HCT116 (cell line): ENCODE results near the gene AVPR1B. TPM values are rescaled to one million over a fixed set of nuclear protein-coding genes. Genes with fewer than 3 reads are reported as not detected.

Experiments
- ATAC-seq: fragments of 200-7000 bp; cut with Tn5 transposase; 2 replicates; pipeline ENCODE4 v1.9.1; 2020; ENCODE audit warnings: mild to moderate bottlenecking, moderate library complexity
- BruUV-seq: library from RNA; stranded (reverse); fragments of 400-500 nt; replicated peaks from 2 replicates; lab custom pipeline; 2021; lab: Mats Ljungman, UMichigan
- CTCF ChIA-PET: fragments of 300-600 bp; sonication (Branson Sonifier 250); formaldehyde crosslinking; loops from one replicate; lab custom pipeline; 2021; ENCODE audit warnings: antibody characterized with exemption; lab: Charles Lee
- POLR2A ChIA-PET: fragments of 300-600, 350-600 bp; sonication (Branson Sonifier 250); formaldehyde crosslinking; loops from one replicate; lab custom pipeline; 2021; ENCODE audit warnings: antibody characterized with exemption; lab: Charles Lee
- RAD21 ChIA-PET, 2 experiments: fragments of 300-600 bp; sonication (Branson Sonifier 250); formaldehyde crosslinking; loops; one replicate each; lab custom pipeline; 2023; ENCODE audit warnings: low total read pairs in 2 of 2; ENCODE audit not compliant: uncharacterized antibody in 2 of 2, unreplicated experiment in 2 of 2, low non-redundant PET in 1 of 2; lab: Charles Lee
- DNase-seq: peaks from one replicate; pipeline ENCODE4 v3.0.0-alpha.2; 2010; ENCODE audit warnings: low read depth, low spot score
- H2AFZ ChIP-seq: fragments of 200-600 bp; shearing (Covaris generic), sonication (generic); 2 replicates; pipeline ENCODE4 v1.6.1; 2017; ENCODE audit warnings: low read depth, mixed run types, mixed read lengths, antibody characterized with exemption, low read length; ENCODE audit not compliant: poor library complexity, severe bottlenecking
- H3K27ac ChIP-seq: 2 replicates; pipeline ENCODE4 v1.5.1; 2012; ENCODE audit warnings: low read depth, low read length
- H3K27me3 ChIP-seq: fragments of 200-600 bp; sonication (generic); 2 replicates; pipeline ENCODE4 v1.6.1; 2016; ENCODE audit warnings: mixed run types, low read length, mixed read lengths; ENCODE audit not compliant: insufficient read depth
- H3K36me3 ChIP-seq, 2 experiments: fragments of 200-500 bp in 1 of 2; fragments of 200-600 bp in 1 of 2; sonication (Bioruptor generic) in 1 of 2; sonication (generic) in 1 of 2; 2 replicates each; pipeline versions ENCODE4 v1.5.1 to v1.6.1; 2014 to 2016; ENCODE audit warnings: low read length in 2 of 2, inconsistent platforms in 1 of 2, mixed read lengths in 1 of 2, mixed run types in 1 of 2; ENCODE audit not compliant: insufficient read depth in 2 of 2, control insufficient read depth in 1 of 2
- H3K4me1 ChIP-seq, 2 experiments: fragments of 200-600 bp in 1 of 2; sonication (generic) in 1 of 2; 2 replicates each; pipeline versions ENCODE4 v1.5.1 to v1.6.1; 2012 to 2017; ENCODE audit warnings: low read length in 2 of 2, inconsistent platforms in 1 of 2, mild to moderate bottlenecking in 1 of 2, mixed read lengths in 1 of 2, mixed run types in 1 of 2, moderate library complexity in 1 of 2; ENCODE audit not compliant: insufficient read depth in 2 of 2, control insufficient read depth in 1 of 2
- H3K4me2 ChIP-seq: fragments of 200-600 bp; sonication (generic); 2 replicates; pipeline ENCODE4 v1.6.1; 2017; ENCODE audit warnings: mixed run types, low read length, mixed read lengths
- H3K4me3 ChIP-seq, 2 experiments: fragments of 200-600 bp in 1 of 2; sonication (generic) in 1 of 2; replicated peaks in 1 of 2; 2 replicates each; pipeline ENCODE4 v1.5.1; 2011 to 2016; ENCODE audit warnings: low read length in 2 of 2, control low read depth in 1 of 2, low read depth in 1 of 2, mild to moderate bottlenecking in 1 of 2, mixed read lengths in 1 of 2, mixed run types in 1 of 2
- H3K79me2 ChIP-seq: fragments of 200-600 bp; sonication (generic); 2 replicates; pipeline ENCODE4 v1.6.1; 2017; ENCODE audit warnings: mild to moderate bottlenecking, mixed run types, low read length, moderate library complexity, mixed read lengths; ENCODE audit not compliant: insufficient read depth
- H3K9ac ChIP-seq: fragments of 200-600 bp; sonication (generic); 2 replicates; pipeline ENCODE4 v1.6.1; 2016; ENCODE audit warnings: low read length, mixed read lengths
- H3K9me2 ChIP-seq: fragments of 200-600 bp; sonication (generic), shearing (Covaris generic); 2 replicates; pipeline ENCODE4 v1.6.1; 2017; ENCODE audit warnings: mixed run types, mild to moderate bottlenecking, moderate library complexity; ENCODE audit not compliant: insufficient read depth
- H3K9me3 ChIP-seq, 2 experiments: fragments of 200-500 bp in 1 of 2; fragments of 200-600 bp in 1 of 2; sonication (Bioruptor generic) in 1 of 2; sonication (generic) in 1 of 2; 2 replicates each; pipeline ENCODE4 v1.6.1; 2014 to 2017; ENCODE audit warnings: low read length in 2 of 2, mixed read lengths in 2 of 2, inconsistent platforms in 1 of 2, low read depth in 1 of 2, mild to moderate bottlenecking in 1 of 2, mixed run types in 1 of 2, moderate library complexity in 1 of 2; ENCODE audit not compliant: control insufficient read depth in 1 of 2, insufficient read depth in 1 of 2
- H4K20me1 ChIP-seq: fragments of 200-600 bp; sonication (generic), shearing (Covaris generic); 2 replicates; pipeline ENCODE4 v1.6.1; 2017; ENCODE audit warnings: mixed run types, mild to moderate bottlenecking, moderate library complexity; ENCODE audit not compliant: insufficient read depth
- CBX3 ChIP-seq: IDR thresholded peaks from 2 replicates; pipeline ENCODE4 v1.6.1; 2012; ENCODE audit warnings: low read depth
- CEBPB ChIP-seq: IDR thresholded peaks from 2 replicates; pipeline ENCODE4 v1.6.1; 2012; ENCODE audit warnings: low read depth
- EZH2phosphoT487 ChIP-seq: fragments of 200-600 bp; IDR thresholded peaks from 2 replicates; pipeline ENCODE4 v1.6.1; 2018; ENCODE audit warnings: antibody characterized with exemption, borderline replicate concordance
- TCF7L2 ChIP-seq: IDR thresholded peaks from 2 replicates; pipeline ENCODE4 v1.7.0; 2011; ENCODE audit warnings: borderline replicate concordance, inconsistent platforms; ENCODE audit not compliant: insufficient read depth, insufficient read length; ENCODE audit errors: extremely low read depth
- intact Hi-C: fragments of 100-400 bp; cut with micrococcal nuclease; formaldehyde crosslinking; loops from 2 replicates; pipeline ENCODE4 v1.10.0; 2022
- total RNA-seq: library from RNA; stranded (reverse); gene quantifications from one replicate; pipeline ENCODE4 v1.2.1, GENCODE V29; 2021; ENCODE audit not compliant: unreplicated experiment
- TF ChIP-seq, protein P1 (sequence below): IDR thresholded peaks from 2 replicates; pipeline ENCODE4 v1.6.1; 2012
- TF ChIP-seq, protein P2 (sequence below): IDR thresholded peaks from 2 replicates; pipeline ENCODE4 v1.6.1; 2011; ENCODE audit warnings: mild to moderate bottlenecking, low read length, moderate library complexity; ENCODE audit not compliant: insufficient replicate concordance; ENCODE audit errors: extremely low read depth

AVPR1B gene
- total RNA-seq, 1 experiment from 2014 or later, result not detected

DNA sequence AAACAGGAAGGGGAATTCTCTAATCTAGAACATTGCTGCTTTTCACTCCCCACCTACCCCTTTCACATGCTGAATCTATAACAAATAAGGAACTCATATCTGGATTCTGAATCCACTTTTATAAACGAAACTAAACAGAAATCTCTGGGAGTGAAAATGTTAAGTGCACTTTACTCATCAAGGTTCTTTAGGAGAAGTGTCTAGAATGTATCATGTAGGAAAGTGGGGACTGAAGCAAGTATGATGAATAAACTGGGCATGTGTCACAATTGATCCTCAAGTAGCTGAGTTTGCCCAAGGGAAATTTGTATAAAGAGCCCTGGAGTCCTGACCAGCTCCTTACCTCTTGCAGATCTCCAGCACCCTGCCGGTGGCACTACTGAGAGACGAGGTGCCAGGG, 19.8 kb downstream of the AVPR1B start (continued):
- TF ChIP-seq, protein P1, sequence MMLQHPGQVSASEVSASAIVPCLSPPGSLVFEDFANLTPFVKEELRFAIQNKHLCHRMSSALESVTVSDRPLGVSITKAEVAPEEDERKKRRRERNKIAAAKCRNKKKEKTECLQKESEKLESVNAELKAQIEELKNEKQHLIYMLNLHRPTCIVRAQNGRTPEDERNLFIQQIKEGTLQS, result no peak
- TF ChIP-seq, all 23 proteins: peak for 0

DNA sequence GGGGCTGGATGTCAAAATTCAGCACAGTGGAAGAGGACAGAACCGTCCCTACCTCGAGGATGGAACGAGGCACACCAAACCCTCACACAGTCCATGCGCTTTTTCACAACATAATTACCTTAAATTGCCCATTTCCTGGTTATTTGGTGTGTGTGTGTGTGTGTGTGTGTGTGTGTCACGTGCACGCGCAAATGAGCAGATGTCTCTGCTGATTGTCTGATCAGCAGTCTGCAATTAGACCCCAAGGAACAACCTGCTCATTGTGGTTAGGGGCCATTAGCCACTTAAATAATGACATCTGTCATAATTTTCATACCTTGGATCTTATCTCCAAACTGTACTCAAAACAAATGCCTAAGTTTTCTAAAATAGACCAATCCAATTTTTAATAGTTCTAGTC, 23.2 kb downstream of the AVPR1B start:
- no peak overlapping the region for H3K4me2 ChIP-seq
- H3K36me3 ChIP-seq, result no peaks in the 10 kb centered on the region
- intact Hi-C loops, result loop anchor here (5.0 kb wide), 1 partner anchor 57 kb away; no protein-coding TSS in a partner anchor
- H2AFZ ChIP-seq, result no peak overlapping the region
- no peaks in the 10 kb centered on the region for H3K9me2 ChIP-seq
- H3K4me1 ChIP-seq, result no peaks in the 10 kb centered on the region
- POLR2A ChIA-PET, result no interaction called here
- DNase-seq (no peak), ATAC-seq (no peak)
- H3K27ac ChIP-seq, result no peak overlapping the region
- no peaks in the 10 kb centered on the region for H3K27me3 ChIP-seq
- BruUV-seq, result no TSS peak
- H3K4me3 ChIP-seq, result no peak overlapping the region
- no peak overlapping the region for H3K9ac ChIP-seq
- no peaks in the 10 kb centered on the region for H4K20me1 ChIP-seq
- no peaks in the 10 kb centered on the region for H3K9me3 ChIP-seq
- RAD21 ChIA-PET, result no interaction called here
- CTCF ChIA-PET, result interaction anchor here (1.2 kb wide), 1 partner anchor 12 kb away, joined by 7 read pairs; no protein-coding TSS in a partner anchor
- TF ChIP-seq EZH2phosphoT487 (no peak), CEBPB (no peak), TCF7L2 (no peak), CBX3 (no peak)
- TF ChIP-seq, protein P2, sequence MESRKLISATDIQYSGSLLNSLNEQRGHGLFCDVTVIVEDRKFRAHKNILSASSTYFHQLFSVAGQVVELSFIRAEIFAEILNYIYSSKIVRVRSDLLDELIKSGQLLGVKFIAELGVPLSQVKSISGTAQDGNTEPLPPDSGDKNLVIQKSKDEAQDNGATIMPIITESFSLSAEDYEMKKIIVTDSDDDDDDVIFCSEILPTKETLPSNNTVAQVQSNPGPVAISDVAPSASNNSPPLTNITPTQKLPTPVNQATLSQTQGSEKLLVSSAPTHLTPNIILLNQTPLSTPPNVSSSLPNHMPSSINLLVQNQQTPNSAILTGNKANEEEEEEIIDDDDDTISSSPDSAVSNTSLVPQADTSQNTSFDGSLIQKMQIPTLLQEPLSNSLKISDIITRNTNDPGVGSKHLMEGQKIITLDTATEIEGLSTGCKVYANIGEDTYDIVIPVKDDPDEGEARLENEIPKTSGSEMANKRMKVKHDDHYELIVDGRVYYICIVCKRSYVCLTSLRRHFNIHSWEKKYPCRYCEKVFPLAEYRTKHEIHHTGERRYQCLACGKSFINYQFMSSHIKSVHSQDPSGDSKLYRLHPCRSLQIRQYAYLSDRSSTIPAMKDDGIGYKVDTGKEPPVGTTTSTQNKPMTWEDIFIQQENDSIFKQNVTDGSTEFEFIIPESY, result no peak
- H3K79me2 ChIP-seq, result no peaks in the 10 kb centered on the region
